HG02610 (cell line): ENCODE data around the gene BANF1.
"Not testable (repeated sequence)": the region's sequence is repeated elsewhere in the genome, so short reads cannot be mapped to it uniquely, and the experiment has no call there.

Experiments used
- ATAC-seq: cut with Tn5 transposase; IDR thresholded peaks from one replicate; pipeline ENCODE4 v1.9.1; 2021; ENCODE audit warnings: mild to moderate bottlenecking, moderate library complexity; ENCODE audit not compliant: unreplicated experiment

The BANF1 gene

DNA sequence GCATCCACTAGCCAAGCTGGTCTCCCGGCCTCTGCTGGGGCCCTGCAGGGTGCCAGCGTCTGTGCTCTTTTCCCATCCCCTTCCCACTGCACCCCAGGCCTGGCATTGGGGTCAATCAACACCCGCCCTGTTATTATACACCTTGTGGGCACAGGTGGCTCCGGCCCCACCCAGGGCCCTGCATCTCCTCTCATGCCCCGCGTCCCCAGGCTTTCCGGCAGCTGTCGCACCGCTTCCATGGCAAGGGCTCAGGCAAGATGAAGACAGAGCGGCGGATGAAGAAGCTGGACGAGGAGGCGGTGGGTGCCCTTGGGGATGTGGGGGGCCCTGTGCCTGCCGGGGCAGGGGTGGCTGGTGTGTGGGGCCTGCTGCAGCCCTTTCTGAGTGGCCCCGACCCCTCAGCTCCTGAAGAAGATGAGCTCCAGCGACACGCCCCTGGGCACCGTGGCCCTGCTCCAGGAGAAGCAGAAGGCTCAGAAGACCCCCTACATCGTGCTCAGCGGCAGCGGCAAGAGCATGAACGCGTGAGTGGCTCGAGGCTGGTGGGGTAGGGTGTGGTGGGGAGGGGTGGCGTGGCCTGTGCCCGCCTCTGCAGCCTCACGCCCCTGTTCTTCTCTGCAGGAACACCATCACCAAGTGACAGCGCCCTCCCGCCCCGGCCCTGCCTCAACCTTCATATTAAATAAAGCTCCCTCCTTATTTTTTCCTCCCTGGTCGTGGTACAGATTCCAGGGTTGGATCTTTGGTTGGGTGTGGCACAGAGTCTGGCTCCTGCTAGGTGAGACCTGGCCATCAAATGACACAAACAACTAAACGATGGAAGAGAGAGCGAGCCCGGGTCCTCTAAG lies 23.7 kb upstream of the BANF1 start:
- no peak for ATAC-seq

DNA sequence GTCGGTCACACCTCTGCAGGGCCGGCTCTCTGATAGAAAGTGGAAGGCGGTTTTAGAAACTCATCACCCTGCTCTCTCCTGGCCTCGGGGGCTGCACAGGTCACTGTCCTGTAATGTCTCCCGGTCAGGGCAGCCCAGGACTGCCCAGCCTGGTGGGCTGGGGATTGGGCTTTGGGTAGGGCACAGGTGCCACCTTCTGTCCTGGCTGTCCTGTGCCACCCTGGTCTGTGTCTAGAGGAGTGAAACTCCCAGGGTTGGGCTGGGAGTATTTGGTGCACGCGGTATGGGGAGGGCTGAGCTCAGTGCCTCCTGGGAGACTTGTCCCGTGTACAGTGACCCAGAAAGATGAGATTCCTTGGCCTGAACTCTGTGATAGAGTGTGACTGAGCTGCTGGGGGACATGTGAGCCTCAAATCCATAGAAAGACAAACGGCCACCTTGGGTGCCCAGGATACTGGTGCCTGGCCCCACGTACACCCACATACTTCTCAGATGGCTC lies 23.0 kb upstream of the BANF1 start:
- ATAC-seq = no peak

DNA sequence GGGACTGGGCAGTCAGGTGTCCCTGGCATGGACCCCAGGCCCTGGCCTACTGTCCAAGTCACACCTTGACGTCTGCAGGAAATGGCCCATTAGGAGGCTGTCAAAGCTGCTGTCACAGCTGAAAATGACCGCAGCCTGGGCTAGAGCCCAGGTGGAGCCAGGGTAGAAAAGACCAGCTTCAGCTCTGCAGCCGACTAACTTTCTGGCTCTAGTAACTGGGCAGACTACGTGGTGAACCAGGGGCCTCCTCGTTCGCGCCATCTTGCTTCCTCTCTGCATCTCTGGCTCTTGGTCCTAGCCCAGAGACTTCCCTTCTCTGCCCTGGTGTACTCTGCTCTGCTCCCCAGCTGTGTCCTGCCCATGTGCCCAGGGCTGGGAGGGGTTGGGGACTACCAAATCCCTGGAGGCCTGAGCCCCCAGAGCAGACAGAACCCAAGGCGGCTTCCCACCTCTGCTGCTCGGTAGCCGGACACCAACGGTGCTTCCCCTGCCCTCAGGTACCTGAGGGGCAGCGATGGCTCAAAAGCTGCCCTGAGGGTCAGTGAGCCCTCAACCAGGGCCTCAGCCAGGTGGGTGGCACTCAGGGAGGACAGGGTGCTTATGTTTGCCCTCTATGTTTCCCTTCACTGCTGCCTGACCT lies 21.1 kb upstream of the BANF1 start:
- ATAC-seq = no peak

DNA sequence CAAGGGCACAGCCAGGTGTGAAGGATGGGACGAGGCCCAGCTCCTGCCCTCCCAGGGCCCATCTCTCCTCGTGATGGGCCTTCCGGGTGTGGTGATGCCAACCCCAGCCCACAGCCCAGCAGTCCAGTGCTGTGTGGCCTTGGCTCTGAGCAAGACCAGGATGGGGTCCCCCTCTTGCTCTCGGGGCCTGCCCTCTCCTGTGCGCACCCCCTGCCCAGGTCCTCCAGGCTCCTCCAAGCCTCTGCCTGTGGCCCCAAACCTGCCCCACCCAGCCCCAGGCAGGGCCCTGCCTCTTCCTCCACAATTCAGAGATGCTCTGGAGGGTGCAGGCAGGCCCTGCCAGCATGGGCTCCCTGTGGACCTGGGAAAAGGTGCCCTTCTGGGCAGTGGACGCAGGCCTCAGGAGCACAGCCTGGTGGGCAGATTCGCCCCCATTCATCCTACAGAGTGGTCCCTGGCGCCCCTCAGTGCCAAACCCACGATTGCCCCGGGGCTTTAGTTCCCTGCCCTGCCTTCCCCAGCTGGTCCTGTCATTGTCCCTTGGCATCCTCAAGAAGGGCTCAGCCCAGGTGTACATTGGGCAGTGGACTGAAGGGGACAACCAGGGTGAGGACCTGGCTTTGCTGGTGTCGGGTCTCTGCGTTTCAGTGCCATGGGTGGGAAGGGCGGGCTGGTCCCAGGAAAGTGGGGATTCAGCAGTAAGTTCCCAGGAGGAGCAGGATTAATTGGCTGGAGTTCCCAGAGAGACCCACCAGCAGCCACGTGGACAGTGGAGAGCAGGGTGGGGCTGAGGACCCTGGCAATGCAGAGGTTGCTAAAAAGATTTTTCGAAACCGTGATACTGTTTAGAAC lies 20.1 kb upstream of the BANF1 start:
- no peak for ATAC-seq

DNA sequence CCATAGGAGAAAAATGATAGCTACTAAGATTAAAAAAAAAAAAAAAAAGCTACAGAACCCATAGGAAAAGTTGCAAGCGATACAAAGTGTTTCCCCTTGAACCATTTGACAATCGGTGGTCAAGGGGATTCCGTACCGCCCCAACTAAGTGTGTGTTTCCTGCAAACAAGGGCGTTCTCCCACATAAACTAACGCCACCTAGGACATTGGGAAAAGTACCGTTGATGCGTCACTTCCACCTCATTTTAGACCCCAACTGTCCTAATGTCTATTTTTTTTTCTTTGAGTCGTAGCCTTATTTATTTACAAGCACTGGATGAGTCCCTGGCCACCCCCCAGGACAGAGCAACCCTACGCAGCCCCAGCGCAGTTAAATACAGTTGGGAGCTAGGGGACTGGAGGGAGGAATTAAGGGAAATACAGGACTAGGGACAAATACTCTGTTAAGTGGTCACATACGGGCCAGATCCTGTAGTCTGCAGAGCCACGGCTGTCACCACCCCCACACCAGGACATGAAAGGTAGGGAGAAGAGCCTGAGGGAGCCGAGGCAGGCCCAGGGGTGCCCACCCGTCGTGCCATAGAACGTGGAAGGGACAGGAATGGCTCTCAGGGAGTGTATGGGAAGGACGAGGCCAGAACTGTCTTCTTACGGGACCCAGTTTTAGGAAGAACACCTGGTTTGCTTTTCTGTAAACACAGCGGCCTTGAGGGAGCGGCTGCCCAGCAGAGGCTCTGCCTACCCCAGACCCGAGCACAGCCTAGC lies 19.3 kb upstream of the BANF1 start:
- ATAC-seq = no peak

DNA sequence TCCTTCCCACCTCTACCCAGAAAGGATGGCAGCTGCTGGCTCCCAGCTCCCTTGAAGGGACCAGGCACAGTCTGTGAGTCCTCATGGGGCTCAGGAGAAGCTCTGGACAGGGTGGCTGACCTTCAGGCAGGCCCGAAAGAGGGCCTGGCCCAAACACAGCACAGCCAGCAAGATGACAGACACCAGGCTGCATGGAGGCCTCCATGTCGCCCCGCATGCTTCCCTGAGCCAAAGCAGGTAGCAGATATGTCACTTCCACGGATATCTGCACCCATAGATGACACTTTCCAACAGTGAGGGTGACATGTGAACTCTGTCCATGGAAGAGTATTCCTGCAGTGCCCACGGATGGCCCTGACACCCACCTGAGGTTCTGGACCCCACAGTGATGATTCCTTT lies 18.7 kb upstream of the BANF1 start:
- no peak for ATAC-seq

DNA sequence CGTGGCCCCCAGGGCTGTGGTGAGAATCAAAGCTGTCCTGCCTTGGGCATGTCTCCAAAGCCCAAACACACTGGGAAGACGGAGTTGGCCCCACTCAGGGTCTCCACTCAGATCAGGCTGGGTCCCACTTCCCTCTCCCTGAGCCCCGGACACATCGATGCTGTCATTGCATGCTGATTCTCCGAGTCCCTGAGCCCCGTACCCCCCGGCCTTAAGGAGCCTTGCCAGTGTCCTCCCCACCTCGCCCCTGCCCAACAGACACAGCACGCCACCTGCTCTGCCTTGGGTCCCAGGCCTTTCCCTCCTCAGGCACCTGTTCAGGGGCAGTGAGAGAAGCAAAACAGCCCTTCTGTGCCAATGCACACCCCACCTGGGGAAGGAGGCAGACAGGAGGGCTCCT lies 15.0 kb upstream of the BANF1 start:
- ATAC-seq = no peak

DNA sequence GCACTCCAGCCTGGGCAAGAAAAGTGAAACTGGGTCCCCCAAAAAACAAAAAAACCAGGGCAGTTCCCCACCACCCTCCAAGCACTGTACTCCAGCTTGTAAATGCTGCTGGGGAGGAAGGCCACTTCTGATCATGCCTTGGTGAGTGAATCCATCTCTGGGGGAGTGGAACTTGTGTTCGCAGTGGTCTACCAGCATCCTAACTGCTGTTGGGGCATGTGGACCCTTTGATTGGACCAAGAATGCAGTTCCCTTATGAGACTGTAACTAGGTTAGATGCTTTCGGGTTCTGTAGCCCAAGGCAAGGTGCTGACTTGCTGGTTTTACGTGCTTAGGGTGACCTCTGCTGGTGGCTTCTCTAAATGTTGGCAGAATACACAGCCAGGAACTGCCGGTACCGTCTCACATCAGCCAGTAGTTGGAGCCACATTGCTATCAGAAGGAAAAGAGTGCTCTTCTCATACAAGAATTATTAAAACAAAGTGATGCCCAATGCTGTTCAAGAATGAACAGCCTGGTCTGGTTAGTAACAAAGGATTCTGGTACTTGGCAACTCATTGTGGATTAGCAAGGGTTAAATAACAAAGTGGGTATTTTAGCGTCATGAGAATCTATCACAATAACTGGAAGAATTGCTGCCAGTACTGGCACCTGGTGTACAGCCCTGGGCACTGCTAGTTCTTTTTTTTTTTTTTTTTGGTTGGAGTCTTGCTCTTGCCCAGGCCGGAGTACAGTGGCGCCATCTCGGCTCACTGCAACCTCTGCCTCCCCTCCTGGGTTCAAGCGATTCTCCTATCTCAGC lies 13.3 kb upstream of the BANF1 start:
- ATAC-seq = peak; percentile 90

DNA sequence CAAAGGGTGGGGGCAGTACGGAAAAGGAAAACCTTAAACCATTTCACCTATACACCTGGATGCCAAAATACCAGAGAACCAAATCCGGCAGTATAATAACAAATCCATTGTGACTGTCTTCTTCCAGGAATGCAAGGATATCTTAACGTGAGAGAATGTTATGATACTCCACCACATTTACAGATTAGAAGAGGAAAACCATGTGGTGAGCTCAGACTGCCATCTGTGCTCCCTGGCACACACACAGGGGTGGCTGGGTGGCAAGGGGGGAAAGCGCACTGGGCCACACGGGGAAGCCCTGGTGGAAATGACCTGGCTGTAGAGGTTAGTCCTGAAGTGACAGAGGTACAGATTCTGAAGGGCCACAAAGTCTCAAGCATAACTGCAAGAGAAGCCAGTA lies 10.2 kb upstream of the BANF1 start:
- ATAC-seq = no peak

DNA sequence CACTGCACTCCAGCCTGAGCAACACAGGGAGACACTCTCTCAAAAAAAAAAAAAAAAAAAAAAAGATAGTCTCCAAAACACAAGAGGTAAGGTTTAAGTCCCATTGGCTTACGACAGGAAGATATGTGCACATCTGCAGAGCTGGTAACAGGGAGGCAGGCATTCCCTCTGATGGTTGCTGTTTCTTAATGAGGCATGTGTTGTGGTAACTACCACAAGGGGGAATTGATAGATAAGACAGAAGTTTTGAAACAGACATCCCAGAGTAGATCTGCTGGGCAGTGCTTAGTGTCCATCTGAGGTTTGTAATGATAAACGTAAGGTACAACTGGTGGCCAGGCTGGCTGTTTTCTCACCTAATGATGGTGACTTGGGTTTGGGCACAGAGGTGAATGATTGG lies 5.0 kb upstream of the BANF1 start:
- ATAC-seq = no peak

DNA sequence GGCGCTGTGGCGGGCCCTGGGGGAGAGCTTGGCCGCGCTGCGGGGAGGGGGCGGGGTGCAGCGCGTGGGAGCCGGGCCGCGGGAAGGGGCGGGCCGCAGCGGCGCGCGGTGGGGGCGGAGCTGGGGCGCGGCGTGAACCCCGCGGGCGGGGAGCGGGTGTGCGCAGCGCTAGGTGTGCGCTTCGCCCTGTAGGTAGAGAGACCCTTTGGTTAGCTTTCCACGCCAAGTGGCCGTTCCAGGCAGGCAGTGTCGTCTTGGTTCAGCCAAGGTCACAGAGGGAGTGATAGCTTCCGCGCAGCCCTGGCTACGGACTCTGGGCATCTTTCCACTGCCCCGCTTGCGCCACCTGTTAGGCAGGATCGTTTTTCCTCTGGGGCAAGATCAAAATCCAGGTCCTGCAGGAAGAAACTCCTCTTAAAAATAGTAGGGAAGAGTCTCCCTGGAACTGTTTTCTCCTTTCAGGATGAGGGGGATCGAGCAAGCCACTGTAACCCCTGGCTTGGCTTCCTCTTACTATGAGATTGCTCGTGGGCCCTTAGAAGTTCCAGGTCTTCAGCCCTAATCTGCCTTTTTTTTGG lies 434 bp downstream of the BANF1 start:
- ATAC-seq = peak; percentile 37

DNA sequence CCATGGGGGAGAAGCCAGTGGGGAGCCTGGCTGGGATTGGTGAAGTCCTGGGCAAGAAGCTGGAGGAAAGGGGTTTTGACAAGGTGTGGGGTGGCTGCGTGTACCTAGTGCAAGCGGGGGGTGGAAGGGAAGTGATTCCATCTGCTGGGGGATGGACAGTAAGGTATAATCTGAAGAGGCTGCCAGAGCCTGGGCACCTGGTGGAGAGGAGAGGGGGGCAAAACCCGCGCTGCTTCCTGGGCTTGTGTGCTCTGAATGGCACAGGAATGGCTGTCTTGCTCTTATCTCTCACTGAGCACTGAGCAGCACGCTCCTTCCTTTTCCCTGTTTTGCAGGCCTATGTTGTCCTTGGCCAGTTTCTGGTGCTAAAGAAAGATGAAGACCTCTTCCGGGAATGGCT lies 988 bp downstream of the BANF1 start:
- no peak for ATAC-seq

DNA sequence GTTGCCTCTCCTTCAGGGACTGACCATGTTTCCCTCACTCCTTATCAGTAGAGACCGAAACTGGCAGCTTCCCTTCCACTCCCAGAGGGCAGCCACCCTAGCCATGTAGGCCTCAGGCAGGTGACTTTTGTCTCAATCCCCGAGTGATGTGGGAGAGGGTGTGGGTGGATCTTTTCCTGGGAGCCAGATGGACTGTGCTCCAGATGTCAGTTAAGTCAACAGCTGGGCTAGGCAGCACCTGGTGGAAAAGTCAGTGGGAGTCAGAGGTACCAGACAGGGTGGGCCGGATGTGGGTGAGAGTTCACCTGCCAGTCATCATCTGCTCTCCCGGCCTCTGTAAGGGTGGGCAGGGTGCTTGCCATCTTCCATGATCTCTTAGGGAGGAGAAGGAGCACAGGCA lies 1.9 kb downstream of the BANF1 start:
- no peak for ATAC-seq

DNA sequence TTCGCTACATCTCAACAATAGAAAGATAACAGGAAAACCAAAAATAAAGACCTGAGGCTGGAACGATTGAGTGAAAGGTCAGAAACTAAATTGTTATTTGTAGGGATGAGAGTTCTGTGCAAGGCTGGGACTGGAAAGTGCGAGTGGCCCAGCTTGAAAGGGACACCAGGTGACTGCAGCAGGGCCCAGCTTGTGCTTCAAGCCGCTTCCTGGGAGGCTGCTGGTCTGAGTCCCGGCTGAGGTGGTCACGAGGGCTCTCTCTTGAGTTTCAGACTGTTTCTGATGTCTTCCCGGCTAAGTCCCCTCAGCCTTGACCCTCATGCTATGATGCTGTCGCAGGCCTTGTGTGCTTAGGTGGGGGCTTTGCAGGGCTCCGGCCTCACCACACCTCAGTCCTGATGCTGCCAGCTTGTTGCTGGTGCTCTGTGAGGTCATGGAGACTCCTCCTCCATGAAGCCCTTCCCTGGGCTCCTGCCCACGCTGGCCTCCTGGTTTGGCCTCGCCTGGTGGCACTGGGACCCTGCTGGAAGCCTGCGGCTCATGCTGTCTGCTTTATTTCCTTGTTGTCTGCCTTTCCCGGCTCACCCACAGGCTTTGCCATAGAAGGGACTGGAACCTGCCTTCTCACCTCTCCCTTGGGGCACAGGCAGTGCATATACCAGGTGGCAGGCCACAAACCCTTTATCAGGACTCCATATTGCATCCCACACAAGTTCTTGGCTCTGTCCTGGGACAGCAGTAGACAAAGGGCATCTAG lies 4.0 kb downstream of the BANF1 start:
- no peak for ATAC-seq

DNA sequence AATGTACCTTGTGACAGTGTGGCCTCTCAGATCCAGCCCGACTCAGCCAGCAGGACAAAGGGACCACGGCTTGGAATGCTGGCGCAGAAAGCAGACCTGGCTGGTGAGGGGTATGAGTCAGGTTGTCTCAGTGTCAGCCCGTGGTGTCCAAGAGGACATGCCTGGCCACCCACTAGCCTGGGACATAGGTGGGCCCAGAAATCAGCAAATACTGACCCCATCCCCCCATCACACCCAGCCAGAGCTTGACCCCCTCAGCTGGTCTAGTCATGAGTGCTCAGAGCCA lies 4.5 kb downstream of the BANF1 start:
- ATAC-seq = no peak

DNA sequence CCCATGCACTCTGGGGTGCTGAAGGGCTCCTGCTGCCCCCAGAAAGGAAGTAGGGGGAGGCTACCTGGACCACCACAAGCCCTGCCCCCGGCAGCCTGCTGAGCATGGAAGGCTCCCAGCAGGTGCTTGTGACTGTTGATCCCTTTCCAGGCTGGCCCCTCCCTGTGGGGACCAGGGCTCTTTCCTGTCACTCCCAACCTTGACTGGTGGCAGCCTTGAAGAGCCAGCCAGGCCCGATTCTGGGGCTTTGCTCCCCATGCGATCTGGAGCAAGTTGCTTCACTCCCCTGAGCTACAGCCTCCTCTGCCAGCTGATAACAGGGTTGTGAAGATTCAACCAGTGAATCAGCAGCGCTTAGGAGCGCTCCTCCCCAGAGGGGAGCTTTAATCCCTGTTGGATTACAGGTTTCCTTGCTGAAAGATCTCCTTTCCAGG lies 4.9 kb downstream of the BANF1 start:
- no peak for ATAC-seq

DNA sequence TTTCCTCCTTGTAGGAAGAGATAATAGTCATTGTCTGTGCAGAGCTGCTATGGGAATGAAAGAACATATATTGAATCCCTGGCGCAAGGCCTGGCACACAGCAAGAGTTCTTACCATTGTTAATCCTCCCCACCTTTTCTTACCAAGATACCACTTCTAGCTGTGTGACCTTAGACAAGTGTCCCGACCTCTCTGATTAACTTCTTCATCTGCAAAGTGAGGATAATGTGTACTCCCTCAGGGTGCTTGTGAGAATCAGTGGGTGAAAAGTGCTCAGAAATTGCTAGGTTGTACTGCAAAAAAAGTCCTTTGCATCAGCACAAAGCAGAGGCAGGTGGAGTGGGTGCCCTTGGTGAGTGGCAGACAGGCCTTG lies 5.8 kb downstream of the BANF1 start:
- no peak for ATAC-seq

DNA sequence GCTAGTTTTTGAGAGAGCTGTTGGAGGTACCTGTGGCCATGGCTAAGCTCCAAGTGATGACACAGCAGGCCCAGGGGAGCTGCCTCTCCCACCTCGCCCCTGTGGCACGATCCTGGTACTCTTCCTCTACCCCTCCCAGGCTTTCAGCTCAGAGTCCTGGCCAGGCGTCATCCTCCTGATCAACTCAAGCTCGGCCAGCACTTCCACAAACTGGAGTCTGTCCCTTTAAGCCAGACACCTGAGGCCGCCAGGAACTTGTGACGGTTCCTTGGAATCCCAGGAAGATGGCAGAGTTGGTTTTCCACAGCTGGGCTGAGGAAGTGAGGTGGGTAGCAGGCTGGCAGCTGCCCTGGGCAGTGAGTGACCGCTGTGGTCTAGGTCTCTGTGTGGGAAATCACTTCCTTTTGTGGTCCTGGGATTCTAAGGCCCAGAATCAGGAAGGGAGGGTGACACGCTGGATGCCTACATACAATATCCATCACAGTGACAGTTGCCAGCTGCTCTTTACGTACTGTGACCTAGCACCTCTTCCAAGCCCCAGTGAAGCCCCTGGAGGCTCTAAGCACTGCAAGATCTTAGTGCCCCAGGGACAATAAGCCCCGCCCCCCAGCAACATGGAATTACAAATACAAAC lies 6.3 kb downstream of the BANF1 start:
- no peak for ATAC-seq

DNA sequence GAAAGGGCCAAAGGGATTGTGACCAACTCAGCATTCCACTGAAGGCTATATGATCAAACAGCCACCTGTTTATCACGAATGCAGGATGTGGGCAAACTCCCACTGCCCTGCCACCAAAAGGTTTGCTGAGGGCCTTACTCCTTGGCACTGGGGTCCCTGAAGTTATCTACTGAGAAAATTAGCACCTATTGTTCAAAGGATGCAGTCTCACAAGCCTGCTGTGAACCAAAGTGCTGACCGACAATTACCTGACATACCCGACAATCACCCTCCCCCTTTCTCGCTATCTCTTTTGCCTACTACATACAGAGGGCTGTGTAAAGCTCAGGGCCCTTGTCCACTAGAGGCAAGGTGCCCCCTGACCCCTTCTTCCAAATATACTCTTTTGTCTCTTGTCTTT lies 7.7 kb downstream of the BANF1 start:
- ATAC-seq = not testable (repeated sequence)
